Stomach (tissue), 9 donors: ENCODE results near the gene PDE9A. TPM values are rescaled to one million over a fixed set of nuclear protein-coding genes. Genes with fewer than 3 reads are reported as not detected.

Experiments used
- DNase-seq, 2 donors: peaks; one replicate each; pipeline versions ENCODE4 v3.0.0 to v3.0.0-alpha.2; 2013 to 2019
- H3K27ac ChIP-seq, 5 donors: fragments of 200-600 bp in 4 of 5; sonication (generic) in 4 of 5; one replicate each; pipeline ENCODE4 v1.5.1; 2013 to 2019; ENCODE audit warnings: mild to moderate bottlenecking in 1 of 5, moderate library complexity in 1 of 5
- H3K27me3 ChIP-seq, 3 donors: fragments of 200-600 bp; sonication (generic); one replicate each; pipeline ENCODE4 v1.5.1; 2017 to 2019; ENCODE audit warnings: mixed run types in 1 of 3
- H3K36me3 ChIP-seq, 4 donors: fragments of 200-600 bp; sonication (generic); 1 replicate in 3 of 4; 2 replicates in 1 of 4; pipeline ENCODE4 v1.5.1; 2016 to 2019
- H3K4me1 ChIP-seq, 4 donors: fragments of 200-600 bp; sonication (generic); one replicate each; pipeline ENCODE4 v1.5.1; 2016 to 2019
- H3K4me3 ChIP-seq, 4 donors: fragments of 200-600 bp; sonication (generic) in 3 of 4; one replicate each; pipeline ENCODE4 v1.5.1; 2016 to 2019; ENCODE audit warnings: mild to moderate bottlenecking in 1 of 4
- H3K9me3 ChIP-seq, 4 donors: fragments of 200-600 bp; sonication (generic); one replicate each; pipeline ENCODE4 v1.5.1; 2016 to 2019
- EP300 ChIP-seq: sonication (generic); formaldehyde crosslinking; IDR thresholded peaks from one replicate; pipeline ENCODE4 v1.6.1; 2017; ENCODE audit warnings: antibody characterized with exemption
- POLR2A ChIP-seq, 4 donors: fragments of 450-650 bp; IDR thresholded peaks; one replicate each; pipeline ENCODE4 v1.6.1; 2016; ENCODE audit warnings: antibody characterized with exemption in 4 of 4, control low read depth in 2 of 4, mild to moderate bottlenecking in 1 of 4, moderate library complexity in 1 of 4
- POLR2AphosphoS5 ChIP-seq, 3 donors: sonication (generic); formaldehyde crosslinking; IDR thresholded peaks; one replicate each; pipeline ENCODE4 v1.6.1; 2016; ENCODE audit warnings: antibody characterized with exemption in 3 of 3
- WGBS, 5 donors: extraction: QIAGEN DNeasy Blood & Tissue Kit in 3 of 5; methylation state at CpG; one replicate each; pipeline versions ENCODE4 v1.1.5 to v1.1.7; 2013 to 2018; 5-methylcytosine and 5-hydroxymethylcytosine counted together
- intact Hi-C: fragments of 100-400 bp; cut with DNase I; formaldehyde crosslinking; loops from one replicate; pipeline ENCODE4 v1.15.1; 2023; ENCODE audit warnings: low total_unique reads
- polyA plus RNA-seq, 3 donors: library from polyadenylated mRNA; stranded (reverse); fragments of 200-250 nt; gene quantifications; one replicate each; pipeline ENCODE4 v1.2.3, GENCODE V29; 2013
- total RNA-seq, 5 donors: library from RNA; depleted of rRNA; stranded (reverse); fragments of >200 nt; gene quantifications; one replicate each; pipeline versions ENCODE4 v1.1.0 to v1.2.3, GENCODE V29; 2014 to 2016
- TF ChIP-seq, protein P1 (sequence below), 7 experiments: fragments of 450-650 bp in 4 of 7; fragments of 200-600 bp in 3 of 7; sonication (generic) in 3 of 7; IDR thresholded peaks; one replicate each; pipeline ENCODE4 v1.5.1; 2016 to 2019; ENCODE audit warnings: antibody characterized with exemption in 7 of 7, control low read depth in 2 of 7, mild to moderate bottlenecking in 1 of 7
- donor health status: healthy with polysubstance abuse.
- donor health status: Bipolar disorder and iron deficiency.
- donor health status: healthy.

The PDE9A gene
- total and polyA plus RNA-seq, 8 donors, result 6.4 to 77.1 (median 11.9) TPM

DNA sequence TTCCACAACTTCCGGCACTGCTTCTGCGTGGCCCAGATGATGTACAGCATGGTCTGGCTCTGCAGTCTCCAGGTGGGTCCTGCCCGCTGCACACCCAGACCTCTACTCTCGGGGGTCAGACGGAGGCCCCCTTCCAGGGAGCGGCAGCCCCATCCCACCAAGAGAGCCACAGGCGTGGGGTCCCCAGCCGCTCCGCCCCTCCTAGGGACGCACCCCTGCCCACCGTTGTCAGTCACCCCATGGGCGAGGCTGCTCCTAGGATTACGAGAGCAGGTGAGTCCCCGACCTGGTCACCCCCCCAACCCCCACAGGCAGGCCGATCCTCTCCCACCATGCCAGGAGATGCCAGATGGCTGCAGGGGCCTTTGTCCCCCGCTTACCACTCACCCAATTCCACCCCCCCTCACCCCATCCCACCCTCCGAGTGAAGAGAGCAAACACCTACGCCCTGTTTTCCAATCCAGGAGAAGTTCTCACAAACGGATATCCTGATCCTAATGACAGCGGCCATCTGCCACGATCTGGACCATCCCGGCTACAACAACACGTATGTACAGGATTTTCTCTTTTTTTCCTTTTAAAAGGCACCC is 107.0 kb downstream of the PDE9A start:
- H3K27ac ChIP-seq, result peak overlapping the region in 1 of 5 donors; percentile 64
- no peak for DNase-seq

DNA sequence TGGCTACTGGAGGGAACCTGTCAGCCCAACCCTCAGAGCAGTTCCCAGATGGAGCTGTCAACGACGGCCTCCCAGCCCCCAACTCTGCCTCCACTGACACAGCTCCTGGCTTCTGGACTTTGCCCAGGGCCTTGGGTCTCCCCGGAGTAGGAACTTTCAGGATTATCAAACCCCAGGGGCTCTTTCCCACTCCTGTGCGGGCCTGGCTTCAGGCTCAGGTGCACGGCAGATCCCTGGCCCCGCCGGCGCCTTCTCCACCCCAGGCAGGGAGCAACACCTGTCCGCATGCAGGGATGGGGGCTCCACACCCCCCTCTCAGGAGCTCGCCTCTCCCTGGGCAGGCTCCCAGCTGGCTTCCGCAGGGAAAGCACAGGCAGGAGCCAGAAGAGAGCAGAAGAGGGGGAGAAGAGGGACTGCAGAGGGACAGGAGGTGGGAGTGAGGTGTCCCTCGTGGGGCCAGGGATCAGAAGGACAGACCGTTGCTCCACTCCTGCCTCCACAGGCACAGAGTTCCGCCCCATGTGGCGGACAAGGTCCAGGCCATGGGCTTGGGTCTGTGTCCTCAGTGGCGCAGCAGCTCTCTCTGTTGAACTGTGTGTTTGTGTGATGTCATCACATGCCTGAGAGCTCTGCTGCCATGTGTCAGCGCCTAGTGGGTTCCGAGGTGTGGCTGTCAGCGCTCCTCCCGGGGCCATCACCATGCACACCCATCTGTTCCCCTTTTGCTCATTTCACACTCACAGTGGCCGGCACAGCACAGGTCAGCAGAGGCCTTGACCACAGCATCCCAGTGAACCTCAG is 107.7 kb downstream of the PDE9A start:
- peak in 1 of 2 donors; percentile 70 for DNase-seq
- H3K4me3 ChIP-seq, result no peak overlapping the region
- 56 to 71% (median 57%) methylated on average over 17 to 21 of the region's 21 CpGs for WGBS, 5 donors
- intact Hi-C loops, result no loop called here
- H3K4me1 ChIP-seq, result peaks cover 0 to 14% (median 9%) of the 10 kb centered on the region in 4 donors
- no peaks in the 10 kb centered on the region for H3K9me3 ChIP-seq
- TF ChIP-seq EP300 (no peak), POLR2A (IDR thresholded peaks at IDR 0.05) (no peak), POLR2AphosphoS5 (IDR thresholded peaks at IDR 0.05) (no peak)
- TF ChIP-seq, protein P1, sequence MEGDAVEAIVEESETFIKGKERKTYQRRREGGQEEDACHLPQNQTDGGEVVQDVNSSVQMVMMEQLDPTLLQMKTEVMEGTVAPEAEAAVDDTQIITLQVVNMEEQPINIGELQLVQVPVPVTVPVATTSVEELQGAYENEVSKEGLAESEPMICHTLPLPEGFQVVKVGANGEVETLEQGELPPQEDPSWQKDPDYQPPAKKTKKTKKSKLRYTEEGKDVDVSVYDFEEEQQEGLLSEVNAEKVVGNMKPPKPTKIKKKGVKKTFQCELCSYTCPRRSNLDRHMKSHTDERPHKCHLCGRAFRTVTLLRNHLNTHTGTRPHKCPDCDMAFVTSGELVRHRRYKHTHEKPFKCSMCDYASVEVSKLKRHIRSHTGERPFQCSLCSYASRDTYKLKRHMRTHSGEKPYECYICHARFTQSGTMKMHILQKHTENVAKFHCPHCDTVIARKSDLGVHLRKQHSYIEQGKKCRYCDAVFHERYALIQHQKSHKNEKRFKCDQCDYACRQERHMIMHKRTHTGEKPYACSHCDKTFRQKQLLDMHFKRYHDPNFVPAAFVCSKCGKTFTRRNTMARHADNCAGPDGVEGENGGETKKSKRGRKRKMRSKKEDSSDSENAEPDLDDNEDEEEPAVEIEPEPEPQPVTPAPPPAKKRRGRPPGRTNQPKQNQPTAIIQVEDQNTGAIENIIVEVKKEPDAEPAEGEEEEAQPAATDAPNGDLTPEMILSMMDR (IDR thresholded peaks at IDR 0.05), result no peak
- H3K27ac ChIP-seq, result peak overlapping the region in 1 of 5 donors; percentile 64
- no peaks in the 10 kb centered on the region for H3K27me3 ChIP-seq
- peaks cover 0 to 78% (median 23%) of the 10 kb centered on the region in 4 donors for H3K36me3 ChIP-seq

More for the DNA sequence above, 107.0 kb downstream of the PDE9A start:
- Histone ChIP-seq H3K9me3 (no peaks in the 10 kb centered on the region), H3K4me1 (peaks cover 0 to 14% (median 9%) of the 10 kb centered on the region in 4 donors), H3K27me3 (no peaks in the 10 kb centered on the region), H3K36me3 (peaks cover 0 to 78% (median 18%) of the 10 kb centered on the region in 4 donors), H3K4me3 (no peak overlapping the region)
- intact Hi-C loops, result no loop called here
- TF ChIP-seq POLR2A (IDR thresholded peaks at IDR 0.05), result no peak
- TF ChIP-seq EP300, result no peak
- no peak for TF ChIP-seq POLR2AphosphoS5 (IDR thresholded peaks at IDR 0.05)
- TF ChIP-seq, protein P1 (IDR thresholded peaks at IDR 0.05), result no peak
- WGBS, 5 donors, result 66 to 80% (median 71%) methylated on average over 18 to 23 of the region's 23 CpGs

DNA sequence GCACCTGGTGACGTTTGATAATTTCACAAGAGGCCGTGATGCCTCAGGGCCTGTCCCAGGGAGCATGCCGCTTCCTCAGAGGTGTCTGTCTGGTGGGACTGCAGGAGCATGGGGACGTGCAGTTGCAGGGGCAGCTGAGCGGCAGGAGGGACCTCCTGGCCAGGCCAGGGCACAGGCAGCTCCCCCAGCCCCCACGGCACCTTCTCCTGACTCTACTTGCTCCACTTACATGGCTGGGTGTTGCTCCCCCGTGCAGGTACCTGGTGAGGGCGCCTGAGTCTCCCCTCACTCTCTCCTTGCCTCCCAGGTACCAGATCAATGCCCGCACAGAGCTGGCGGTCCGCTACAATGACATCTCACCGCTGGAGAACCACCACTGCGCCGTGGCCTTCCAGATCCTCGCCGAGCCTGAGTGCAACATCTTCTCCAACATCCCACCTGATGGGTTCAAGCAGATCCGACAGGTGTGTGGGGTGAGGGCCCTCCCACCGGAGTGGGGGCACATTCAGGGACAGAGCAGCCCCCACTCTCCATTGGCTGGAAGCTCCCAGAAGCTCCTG is 108.4 kb downstream of the PDE9A start:
- 87 to 94% (median 93%) methylated on average over 18 of the region's 18 CpGs for WGBS, 5 donors
- no peak overlapping the region for H3K27ac ChIP-seq
- no peaks in the 10 kb centered on the region for H3K27me3 ChIP-seq
- intact Hi-C loops, result no loop called here
- H3K4me1 ChIP-seq, result peaks cover 0 to 14% (median 9%) of the 10 kb centered on the region in 4 donors
- TF ChIP-seq, protein P1 (IDR thresholded peaks at IDR 0.05), result no peak
- TF ChIP-seq EP300, result no peak
- no peak for TF ChIP-seq POLR2A (IDR thresholded peaks at IDR 0.05)
- TF ChIP-seq POLR2AphosphoS5 (IDR thresholded peaks at IDR 0.05), result no peak
- no peaks in the 10 kb centered on the region for H3K9me3 ChIP-seq
- no peak for DNase-seq
- H3K36me3 ChIP-seq, result peaks cover 0 to 78% (median 26%) of the 10 kb centered on the region in 4 donors
- H3K4me3 ChIP-seq, result no peak overlapping the region

DNA sequence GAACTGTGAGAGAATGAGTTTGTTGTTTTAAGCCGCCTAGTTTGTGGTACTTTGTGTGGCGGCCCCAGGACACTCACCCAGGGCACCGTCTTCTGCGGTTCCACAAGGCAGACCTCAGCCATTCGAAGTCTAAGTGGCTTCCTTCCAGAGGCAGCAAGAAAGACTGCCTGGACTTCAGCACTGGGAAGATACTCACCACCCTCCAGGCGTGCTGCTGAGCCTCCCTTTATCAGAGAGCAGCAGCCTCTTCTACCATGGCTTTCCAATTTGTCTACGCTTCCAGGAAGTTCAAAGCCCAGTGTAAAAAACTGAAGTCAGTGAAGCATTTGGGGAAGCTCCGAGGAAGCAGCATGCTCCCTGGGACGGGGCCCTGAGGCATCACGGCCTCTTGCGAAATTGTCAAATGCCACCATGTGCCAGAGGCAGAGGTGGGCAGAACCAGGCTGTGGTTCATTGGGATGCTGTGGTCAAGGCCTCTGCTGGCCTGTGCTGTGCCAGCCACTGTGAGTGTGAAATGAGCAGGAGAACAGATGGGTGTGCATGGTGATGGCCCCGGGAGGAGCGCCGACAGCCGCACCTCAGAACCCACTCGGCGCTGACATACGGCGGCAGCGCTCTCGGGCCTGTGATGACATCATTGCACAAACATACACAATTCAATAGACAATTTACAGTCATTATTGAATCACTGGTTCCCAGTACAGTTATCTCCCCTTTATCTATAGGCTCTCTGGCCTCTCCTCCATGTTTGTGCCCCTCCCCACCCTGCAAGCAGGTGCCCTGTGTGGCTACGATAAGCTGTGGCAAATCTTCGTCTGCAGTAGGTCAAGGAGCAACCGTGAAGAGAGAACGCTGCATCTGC is 110.4 kb downstream of the PDE9A start:
- H3K36me3 ChIP-seq, result peaks cover 0 to 89% (median 34%) of the 10 kb centered on the region in 4 donors
- H3K27ac ChIP-seq, result no peak overlapping the region
- no peak for DNase-seq
- H3K27me3 ChIP-seq, result no peaks in the 10 kb centered on the region
- intact Hi-C loops, result no loop called here
- H3K4me1 ChIP-seq, result peaks cover 0 to 14% (median 9%) of the 10 kb centered on the region in 4 donors
- H3K4me3 ChIP-seq, result no peak overlapping the region
- 84 to 94% (median 87%) methylated on average over 25 of the region's 25 CpGs for WGBS, 5 donors
- TF ChIP-seq POLR2A (IDR thresholded peaks at IDR 0.05) (no peak), EP300 (no peak), POLR2AphosphoS5 (IDR thresholded peaks at IDR 0.05) (no peak)
- TF ChIP-seq, protein P1 (IDR thresholded peaks at IDR 0.05), result no peak
- H3K9me3 ChIP-seq, result no peaks in the 10 kb centered on the region
